GM18498 (cell line): ENCODE measurements around the gene ISG15.
"Not testable (repeated sequence)": the region's sequence is repeated elsewhere in the genome, so short reads cannot be mapped to it uniquely, and the experiment has no call there.

Source experiments
- ATAC-seq: cut with Tn5 transposase; IDR thresholded peaks from one replicate; pipeline ENCODE4 v1.9.1; 2021; ENCODE audit warnings: mild to moderate bottlenecking, moderate library complexity; ENCODE audit not compliant: unreplicated experiment

The ISG15 gene

DNA sequence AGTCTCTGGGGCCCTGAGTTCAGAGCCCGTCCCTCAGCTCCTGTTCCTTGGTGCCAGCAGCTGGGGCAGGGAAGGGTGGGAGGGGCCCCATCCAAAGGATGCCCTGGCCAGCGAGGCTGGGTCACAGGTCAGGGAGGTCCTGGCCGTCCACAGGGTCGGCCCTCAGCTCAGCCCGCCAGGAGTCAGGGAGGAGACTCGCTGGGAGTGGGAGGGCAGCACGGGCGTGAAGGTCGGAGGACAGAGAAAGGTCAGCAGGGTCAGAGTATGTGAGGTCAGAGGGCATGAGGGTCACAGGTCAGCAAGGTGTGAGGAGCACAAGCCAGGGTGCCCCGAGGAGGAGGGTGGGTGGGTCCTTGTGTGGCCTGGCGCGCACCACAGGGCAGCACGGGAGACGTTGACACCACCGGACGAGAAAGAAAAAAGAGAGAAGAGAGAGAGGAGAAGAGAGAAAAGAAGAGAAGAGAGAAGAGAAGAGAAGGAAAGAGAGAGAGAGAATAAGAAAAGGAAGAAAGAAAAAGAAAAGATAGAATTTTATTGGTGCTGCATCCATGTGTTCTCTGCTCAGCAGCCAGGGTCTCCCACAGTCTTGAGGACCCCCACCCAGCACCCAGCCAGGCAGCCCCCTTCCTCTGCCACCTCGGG lies 38.5 kb upstream of the ISG15 start:
- no peak for ATAC-seq

DNA sequence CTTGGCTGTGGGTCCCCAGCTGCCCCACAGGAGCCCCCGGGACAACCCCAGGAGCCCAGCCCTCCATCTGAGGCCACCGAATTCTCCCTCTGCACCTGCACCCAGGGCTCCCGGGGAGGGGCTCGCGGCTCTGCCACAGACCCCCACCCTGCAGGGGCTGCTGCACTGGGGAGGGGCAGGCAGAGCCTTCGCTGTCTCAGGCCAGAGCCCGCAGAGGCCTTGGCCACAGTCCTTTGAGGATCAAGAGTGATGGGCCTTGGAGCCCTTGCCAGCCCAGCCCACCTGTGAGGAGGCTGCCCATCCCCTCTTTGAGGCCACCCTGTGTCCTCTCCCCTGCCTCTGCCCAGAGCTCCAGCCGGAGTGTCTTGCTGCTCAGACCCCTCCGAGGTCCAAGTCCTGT lies 37.9 kb upstream of the ISG15 start:
- ATAC-seq: no peak

DNA sequence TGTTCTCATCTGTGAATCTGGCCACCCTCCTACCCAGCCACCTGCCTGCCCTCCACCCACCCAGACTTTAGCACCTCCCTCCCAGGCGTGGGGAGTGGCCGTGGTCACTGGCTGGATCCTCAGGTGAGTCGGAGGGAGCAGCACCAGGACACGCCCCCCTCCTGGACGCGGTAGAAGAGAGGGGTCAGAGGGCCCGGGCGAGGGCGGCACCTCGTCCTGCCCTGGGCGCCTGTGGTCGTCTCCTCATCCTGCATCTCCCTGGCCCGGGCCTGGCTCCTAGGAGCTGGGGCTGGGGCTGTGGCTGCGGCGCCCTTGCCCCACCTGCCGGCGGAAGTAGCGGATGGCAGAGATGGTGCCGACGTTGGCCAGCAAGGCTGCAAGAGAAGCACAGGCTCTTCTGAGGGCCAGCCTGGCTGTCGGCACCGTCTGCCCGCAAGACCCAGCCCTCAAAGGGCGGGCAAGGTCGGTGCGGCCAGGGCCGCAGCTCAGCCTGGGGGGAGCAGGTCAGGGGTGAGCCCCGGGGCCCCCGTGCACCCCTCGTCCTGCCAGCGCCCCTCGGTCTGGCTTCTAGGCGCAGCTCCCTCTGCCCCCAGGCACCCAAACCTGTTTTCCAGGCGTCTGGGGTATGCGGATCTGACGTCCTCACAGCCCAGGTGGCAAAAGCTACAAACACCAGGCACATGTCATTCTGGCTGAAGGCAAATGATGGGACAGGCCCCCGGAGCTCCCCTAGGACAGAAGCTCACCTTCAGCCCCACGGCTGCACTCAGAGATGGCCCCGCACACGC lies 37.2 kb upstream of the ISG15 start:
- peak; percentile 45 for ATAC-seq

DNA sequence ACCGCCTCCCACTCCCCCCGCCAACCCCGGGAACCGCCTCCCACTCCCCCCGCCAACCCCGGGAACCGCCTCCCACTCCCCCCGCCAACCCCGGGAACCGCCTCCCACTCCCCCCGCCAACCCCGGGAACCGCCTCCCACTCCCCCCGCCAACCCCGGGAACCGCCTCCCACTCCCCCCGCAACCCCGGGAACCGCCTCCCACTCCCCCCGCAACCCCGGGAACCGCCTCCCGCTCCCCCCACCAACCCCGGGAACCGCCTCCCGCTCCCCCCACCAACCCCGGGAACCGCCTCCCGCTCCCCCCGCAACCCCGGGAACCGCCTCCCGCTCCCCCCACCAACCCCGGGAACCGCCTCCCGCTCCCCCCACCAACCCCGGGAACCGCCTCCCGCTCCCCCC lies 36.5 kb upstream of the ISG15 start:
- ATAC-seq: not testable (repeated sequence)

DNA sequence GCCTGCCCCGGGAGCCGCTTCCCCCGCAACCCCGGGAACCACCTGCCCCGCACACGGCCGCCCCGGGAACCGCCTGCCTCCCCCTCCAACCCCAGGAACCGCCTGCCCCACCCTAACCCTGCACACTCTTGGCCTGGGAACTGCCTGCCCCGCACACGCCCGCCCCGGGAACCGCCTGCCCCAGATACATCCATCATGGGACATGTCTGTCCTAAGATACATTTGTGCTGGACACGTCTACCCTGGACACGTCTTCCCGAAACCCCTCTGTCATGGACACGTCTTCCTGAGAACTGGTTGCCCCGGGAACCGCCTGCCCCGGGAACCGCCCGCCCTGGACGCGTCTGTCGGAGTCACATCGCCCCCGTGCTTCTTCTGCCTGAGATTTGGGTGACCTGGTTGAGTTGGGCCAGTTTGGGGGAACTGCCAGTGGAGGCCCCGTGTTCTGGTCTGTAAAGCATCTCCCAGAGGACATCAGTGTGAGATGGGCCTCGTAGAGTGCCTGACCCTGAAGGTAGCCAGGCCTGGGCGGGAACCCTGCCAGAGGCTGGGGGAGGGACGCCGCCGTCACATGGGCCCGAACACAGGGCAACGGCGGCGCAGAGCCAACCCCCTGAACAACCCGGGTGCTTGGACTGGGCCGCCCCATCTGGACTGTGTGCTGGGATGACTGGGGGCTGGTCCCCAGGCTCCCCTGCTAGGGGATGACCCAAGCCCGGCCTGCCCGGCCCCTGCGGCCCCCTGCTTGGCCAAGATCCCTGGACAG lies 35.0 kb upstream of the ISG15 start:
- ATAC-seq: no peak

DNA sequence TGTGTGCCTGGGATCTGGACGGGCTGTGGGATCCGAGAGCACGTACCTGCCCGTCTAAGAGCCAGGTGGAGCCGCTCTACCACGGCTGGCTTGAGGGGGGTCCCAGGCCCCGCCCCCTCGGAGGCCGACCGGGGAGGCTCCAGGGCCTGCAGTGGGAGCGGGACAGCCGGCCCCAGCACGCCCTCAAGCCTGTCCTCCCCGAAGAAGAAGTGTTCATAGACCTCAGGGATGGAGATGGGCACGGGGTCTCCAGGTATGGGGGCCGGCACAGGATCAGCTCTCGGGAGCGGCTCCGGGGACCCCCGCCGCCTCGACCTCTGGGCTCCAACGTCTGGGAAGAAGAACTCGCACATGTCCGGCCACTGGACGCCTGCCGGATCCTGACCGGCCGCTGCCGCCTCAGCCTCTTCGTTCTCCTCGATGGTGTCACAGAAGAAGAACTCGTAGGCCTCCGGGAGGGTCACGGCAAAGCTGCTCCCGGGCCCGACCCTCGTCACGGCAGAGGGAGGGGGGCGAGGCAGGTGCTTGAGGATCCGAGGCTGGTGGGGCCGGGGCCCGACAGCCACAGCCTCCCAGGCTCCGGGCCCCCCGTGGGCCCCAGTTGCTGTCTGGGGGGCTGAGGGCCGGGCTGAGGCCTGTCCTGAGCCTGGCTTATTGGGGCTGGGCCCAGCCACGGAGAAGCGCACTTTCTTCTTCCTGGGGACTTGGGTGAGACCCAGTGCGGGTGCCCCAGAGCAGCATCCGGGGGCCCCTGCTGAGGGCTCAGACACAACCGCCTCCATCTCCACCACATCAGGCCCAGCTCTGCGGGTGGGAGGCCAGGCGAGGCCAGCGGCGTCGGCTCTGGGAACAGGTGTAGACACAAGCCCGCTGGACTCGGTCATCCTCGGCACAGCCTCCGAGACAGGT lies 34.2 kb upstream of the ISG15 start:
- ATAC-seq: no peak

DNA sequence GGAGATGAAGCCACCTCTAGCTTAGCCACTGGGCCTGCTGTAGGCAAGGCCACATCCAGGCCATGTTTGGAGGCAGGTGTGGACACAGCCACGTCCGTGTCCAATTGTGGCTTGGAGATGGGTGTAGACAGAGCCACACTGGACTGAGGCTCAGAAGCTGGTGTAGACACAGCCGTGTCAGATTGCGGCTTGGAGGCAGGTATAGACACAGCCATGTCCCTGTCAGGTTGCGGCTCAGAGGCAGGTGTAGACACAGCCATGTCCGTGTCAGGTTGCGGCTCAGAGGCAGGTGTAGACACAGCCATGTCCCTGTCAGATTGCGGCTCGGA lies 33.6 kb upstream of the ISG15 start:
- ATAC-seq: no peak

DNA sequence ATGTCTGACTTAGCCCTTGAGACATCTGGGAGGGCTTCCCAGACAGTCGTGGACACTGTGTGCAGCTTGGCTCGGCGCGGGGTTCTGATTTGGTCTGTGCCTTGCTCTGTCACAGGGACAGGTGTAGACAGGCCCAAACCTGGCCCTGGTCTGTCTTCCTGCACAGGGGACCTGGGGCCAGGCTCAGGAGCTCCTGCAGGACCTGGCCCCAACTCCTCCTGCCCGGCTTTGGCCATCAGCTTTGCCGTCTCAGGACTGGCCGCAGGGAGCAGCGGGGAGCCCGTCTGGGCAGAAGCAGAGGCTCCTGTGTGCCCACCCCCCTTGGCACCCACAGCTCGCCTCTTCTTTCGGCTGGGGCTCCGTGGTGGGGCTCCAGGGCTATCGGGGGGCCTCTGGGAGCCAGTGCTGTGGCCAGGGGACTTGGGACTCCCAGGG lies 33.1 kb upstream of the ISG15 start:
- ATAC-seq: no peak

DNA sequence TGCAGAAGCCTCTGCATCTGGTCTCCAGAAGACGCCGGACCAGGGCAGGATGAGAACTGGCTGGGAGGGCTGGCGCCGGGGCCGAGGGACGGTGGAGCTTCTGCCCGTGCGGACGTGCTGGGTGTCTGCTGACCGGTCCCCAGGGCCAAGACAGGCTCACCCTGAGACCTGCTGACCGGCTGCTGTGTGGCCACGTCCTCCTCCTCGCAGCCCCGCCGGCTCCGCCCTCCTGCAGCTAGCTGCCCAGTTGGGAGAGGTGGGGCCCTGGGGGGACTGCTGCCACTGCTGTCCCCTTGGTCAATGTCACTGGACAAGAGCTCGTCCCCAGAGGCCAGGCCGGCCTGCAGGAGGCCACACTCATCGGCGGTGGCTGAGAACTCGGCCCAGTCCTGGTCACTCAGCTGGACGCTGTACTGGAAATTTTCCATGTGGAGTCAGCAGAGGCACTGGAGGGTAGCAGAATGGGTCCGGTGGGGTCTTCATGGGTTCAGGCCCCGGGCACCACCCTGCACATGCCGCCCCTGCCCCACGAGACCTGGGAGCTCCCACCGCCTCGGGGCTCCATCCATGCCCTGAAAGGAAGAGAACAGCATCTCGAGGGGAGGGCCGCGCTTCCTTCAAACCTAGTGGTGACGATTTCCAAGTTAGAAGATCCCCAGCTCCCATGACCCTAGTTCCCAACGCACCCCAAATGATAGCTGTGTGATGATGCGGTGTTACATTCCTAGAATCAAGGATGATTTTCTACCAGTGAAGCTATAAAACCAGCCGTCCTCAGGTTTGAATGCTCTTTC lies 32.5 kb upstream of the ISG15 start:
- no peak for ATAC-seq

DNA sequence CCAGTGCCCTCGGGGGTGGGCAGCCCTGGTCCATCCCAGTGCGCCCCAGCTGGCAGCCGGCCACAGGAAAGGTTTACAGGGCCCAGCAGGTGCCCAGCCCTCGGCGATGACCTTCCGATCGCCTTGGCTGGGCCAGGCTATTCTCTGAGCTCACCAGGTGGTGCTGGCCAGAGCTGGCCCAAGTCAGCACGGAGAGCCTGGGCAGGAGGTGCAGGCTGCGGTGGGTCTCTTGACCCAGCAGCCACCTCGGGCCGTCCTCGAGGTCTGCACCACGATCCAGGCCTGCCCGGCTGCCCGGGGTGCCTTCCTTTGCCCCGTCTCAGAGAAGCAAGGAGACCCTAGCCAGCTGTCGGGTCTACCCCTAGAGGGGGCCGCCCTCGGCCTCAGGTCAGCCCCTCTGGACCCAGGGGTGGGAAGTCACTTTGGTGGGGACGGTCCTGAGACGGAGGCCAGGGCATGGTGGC lies 31.8 kb upstream of the ISG15 start:
- no peak for ATAC-seq

DNA sequence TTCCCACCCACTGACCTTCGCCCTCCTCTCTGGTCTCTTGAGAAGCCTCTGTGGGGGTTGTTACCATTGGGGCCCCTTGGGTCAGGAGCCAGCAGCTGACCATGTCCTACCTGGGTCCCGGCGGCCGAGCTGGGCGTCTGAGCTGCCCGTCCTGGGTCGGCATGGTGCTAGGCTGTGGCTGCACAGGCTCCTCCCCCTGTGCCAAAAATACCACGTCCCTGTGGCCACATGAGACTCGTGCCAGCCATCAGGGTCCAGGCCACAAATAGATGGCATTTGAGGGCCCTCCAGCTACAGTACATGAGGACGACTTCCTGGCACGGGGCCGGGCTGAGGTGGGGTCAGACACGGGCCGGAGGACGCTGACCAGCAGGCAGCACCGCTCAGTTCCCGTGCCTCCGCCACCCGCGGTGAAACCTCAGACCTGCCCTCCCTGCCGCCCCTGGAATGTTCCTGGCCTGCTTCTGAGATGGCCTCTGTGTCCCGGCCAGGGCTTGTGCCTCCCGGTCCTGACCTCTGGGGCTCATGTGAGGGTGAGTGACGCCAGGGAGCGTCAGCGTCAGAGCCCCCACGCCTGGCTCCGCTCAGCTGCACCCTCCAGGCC lies 31.2 kb upstream of the ISG15 start, which contains the start of gene PERM1:
Gene PERM1 (minus strand): TSS at position 139 of the 604 bp plus-strand sequence. CDS start 1,064 bp downstream, outside the sequence.
- ATAC-seq: no peak

DNA sequence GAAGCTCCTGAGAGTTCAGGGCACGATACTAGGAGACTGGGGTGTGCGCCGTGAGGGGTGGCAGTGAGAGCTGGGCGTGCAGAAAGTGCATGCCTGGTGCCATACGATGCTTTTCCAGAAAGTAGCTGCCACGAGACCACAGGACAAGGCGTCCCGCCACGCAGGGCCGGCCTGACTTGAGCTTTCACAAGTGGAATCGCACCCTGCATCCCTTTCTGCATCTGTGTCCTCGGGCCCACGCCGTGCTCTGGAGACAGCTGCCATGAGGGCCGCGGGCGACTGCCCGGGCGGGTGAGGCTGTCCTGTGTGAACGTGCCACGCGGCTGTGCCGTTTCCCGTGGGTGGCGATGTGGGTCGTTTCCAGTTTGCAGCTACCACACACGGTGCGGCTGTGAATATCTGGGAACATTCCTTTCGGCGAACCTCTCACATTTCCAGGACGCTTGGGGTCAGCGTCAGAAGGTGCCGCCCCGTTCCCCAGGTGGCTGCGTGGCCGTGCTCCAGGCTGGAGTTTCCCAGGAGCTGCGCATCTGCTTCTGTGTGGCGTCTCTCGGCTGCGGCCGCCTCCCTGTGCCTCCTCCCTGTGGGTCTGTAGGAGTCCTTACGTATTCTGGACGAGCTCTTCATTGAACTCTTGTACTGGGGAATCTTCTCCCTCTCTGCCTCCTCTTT lies 30.4 kb upstream of the ISG15 start:
- ATAC-seq: no peak

DNA sequence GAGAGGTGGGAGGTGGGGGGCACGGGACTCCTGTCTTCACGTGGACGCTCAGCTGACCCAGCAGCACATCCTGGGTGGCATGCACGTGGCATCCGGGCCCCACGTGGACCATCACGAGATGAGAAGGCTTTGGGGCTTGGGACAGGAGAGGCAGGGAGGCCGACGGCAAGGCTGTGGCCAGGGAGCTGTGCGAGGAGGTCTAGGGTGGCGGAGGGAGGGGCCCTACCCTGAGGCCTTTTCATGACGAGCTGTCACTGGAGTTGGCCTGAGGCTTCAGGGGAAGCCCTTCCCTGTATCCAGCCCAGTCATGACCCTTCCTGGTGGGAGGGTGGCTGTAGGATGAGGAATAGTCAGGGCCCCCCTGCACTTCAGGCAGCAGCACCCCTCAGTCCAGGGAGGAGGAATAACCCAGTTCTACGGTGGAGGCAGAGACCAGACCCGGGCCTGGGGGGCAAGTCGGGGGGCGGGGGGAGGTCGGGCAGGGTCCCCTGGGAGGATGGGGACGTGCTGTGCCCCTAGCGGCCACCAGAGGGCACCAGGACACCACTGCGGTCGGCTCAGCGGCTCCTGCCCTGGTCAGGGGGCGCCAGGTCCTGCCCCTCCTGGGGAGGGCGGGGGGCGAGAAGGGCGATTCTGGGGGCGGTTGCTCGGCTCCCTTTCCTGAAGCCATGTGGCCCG lies 29.4 kb upstream of the ISG15 start:
- no peak for ATAC-seq

DNA sequence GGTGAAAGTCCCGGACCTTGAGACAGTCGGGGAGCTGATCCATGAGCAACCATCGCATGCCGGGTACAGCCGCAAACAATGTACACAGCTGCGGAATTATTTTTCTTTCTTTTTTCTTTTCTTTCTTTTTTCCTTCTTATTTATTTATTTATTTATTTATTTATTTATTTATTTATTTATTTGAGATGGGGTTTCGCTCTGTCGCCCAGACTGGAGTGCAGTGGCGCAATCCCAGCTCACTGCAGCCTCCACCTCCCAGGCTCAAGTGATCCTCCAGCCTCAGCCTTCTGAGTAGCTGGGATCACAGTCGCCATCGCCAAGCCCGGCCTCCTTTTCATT lies 28.9 kb upstream of the ISG15 start:
- ATAC-seq: no peak

DNA sequence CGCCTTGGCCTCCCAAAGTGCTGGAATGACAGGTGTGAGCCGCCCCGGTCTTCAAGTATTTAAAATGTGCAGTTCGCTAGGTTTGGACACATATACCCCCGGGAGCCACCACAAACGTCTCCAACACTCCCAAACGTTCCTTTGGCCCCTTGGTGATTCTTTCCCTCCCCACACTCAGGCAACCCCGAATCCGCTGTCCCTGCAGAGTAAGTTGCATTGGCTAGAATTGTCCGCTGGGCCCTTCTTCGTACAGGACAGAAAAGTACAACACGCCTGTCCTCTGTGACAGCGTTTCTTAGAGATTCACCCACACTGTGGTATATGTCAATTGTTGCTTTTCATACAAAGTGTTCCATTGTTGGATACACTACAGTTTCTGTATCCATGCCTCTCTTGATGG lies 28.2 kb upstream of the ISG15 start:
- no peak for ATAC-seq

DNA sequence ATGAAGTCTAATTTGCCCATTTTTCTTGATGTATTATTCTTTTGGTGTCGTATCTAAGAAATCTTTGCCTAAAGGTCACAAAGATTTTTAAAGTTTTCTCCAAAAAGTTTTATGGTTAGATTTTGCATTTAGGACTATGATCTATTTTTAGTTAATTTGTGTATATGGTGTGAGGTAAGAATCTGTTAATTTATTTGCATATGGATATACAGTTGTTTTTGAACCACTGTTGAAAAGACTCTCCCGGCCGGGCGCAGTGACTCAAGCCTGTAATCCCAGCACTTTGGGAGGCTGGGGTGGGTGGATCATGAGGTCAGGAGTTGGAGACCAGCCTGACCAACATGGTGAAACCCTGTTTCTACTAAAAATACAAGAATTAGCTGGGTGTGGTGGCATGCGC lies 25.2 kb upstream of the ISG15 start:
- not testable (repeated sequence) for ATAC-seq

DNA sequence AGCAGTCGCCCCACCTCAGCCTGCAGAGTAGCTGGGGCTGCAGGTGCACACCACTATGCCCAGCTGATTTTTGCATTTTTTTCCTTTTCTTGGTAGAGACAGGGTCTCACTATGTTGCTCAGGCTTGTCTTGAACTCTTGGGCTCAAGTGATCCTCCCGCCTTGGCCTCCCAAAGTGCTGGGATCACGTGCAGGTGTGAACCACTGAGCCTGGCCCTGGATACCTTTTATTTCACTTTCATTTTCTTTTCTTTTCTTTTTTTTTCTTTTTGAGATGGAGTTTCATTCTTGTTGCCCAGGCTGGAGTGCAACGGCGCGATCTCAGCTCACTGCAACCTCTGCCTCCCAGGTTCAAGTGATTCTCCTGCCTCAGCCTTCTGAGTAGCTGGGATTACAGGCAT lies 22.0 kb upstream of the ISG15 start:
- ATAC-seq: not testable (repeated sequence)

DNA sequence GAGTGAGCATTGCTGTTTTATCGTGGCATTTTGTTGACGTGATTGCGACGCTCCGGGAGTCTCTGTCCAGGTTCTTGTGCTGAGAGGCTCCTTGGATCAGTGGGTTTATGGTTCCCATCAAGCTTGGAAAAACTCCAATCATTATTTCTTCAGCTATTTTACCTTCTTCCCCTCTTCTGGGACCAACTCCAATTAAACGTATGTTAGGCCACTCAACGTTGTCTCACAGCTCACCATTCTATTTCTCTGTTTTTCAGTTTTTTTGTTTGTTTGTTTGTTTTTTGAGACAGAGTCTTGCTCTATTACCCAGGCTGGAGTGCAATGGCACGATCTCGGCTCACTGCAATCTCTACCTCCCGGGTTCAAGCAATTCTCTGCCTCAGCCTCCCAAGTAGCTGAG lies 21.4 kb upstream of the ISG15 start:
- no peak for ATAC-seq

DNA sequence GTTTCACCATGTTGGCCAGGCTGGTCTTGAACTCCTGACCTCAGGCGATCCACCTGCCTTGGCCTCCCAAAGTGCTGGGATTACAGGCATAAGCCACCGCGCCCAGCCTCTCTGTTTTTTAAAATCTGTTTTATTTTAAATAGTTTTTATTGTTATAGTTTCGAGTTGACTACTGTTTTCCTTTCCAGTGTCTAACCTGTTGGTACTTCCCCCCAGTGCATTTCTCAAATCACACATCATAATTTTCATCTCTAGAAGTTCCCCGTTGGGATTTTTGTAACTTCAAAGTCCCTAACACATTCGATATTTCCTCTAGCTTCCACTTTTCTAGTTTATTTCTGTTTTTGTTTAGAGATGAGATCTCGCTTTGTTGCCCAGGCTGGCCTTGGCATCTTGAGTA lies 20.9 kb upstream of the ISG15 start:
- ATAC-seq: no peak
